Measurements from ENCODE around the gene FOXQ1. TPM values are rescaled to one million over a fixed set of nuclear protein-coding genes. Genes with fewer than 3 reads are reported as not detected.

The FOXQ1 gene
- total RNA-seq, 3 donors from 2014 or later, result 0.23 to 0.60 (median 0.58) TPM

DNA sequence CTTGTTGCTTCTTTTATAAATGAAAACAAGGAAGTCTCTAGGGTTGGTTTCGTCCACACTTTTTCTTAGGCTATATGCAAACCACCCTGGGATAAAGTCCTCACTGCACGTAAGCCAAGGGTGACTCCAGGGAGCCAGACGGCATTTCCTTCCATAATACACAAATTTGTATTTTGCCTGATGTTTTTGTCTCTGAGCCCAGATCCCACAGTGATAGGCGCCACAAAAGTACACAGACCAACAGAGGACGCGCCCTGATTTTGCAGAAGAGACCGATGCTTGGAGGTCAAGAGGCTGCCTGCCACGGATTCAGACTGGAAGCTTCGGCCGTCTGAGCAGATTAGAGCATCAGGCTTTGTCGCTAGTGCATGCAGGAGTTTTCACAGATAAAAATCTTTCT is 22.8 kb downstream of the FOXQ1 start:
- ATAC-seq, result peak; percentile 25
- no peaks in the 10 kb centered on the region for H3K36me3 ChIP-seq (ENCODE audit: low read depth)
- TF ChIP-seq, protein P1, sequence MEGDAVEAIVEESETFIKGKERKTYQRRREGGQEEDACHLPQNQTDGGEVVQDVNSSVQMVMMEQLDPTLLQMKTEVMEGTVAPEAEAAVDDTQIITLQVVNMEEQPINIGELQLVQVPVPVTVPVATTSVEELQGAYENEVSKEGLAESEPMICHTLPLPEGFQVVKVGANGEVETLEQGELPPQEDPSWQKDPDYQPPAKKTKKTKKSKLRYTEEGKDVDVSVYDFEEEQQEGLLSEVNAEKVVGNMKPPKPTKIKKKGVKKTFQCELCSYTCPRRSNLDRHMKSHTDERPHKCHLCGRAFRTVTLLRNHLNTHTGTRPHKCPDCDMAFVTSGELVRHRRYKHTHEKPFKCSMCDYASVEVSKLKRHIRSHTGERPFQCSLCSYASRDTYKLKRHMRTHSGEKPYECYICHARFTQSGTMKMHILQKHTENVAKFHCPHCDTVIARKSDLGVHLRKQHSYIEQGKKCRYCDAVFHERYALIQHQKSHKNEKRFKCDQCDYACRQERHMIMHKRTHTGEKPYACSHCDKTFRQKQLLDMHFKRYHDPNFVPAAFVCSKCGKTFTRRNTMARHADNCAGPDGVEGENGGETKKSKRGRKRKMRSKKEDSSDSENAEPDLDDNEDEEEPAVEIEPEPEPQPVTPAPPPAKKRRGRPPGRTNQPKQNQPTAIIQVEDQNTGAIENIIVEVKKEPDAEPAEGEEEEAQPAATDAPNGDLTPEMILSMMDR (IDR thresholded peaks at IDR 0.05), result no peak
- peaks cover 28% of the 10 kb centered on the region for H3K4me1 ChIP-seq (ENCODE audit: low read depth)
- intact Hi-C loops (cut with DNase I, micrococcal nuclease), result no loop called here
- peaks cover 7% of the 10 kb centered on the region for H3K9me3 ChIP-seq
- DNase-seq, result peak in 2 of 3 donors; percentile 16 to 26
- no peak overlapping the region for H3K4me3 ChIP-seq

DNA sequence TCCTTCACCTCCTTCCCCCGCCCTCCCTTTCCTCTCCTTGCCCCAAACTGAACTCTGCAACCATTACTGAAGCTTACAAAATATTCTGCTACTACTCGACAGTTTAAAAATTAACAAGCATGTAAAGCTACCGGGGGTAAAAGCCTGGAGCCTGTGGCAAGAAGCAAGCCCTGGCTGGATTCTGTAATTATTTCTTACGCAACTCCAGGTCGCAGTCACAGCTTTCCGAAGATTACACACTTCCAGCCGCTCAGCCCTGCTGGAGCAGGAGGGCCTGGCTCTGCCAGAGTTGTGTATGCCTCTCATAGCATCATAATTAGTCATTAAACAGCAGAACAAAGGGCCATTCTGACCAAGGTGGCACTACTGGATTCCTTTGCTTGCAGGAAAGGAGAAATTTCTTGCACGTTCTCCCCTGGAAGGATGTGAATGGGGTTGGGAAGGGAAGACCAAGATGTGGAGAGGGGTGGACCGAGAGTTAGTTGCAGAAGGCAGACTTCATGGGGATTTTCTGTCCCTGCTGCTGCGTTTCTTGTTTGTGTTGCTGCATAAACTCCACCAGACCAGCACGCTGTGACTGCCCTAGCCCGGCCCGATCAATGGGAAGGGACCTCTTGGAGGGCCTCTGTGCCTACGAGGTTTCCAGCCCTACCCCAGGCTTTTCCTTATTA is 23.6 kb downstream of the FOXQ1 start:
- intact Hi-C loops (cut with DNase I, micrococcal nuclease), result no loop called here
- TF ChIP-seq, protein P1 (IDR thresholded peaks at IDR 0.05), result no peak
- Histone ChIP-seq H3K36me3 (ENCODE audit: low read depth) (no peaks in the 10 kb centered on the region), H3K4me1 (ENCODE audit: low read depth) (peaks cover 28% of the 10 kb centered on the region), H3K9me3 (no peaks in the 10 kb centered on the region), H3K4me3 (no peak overlapping the region)
- peak in 2 of 3 donors; percentile 57 to 59 for DNase-seq
- ATAC-seq, result peak; percentile 88

DNA sequence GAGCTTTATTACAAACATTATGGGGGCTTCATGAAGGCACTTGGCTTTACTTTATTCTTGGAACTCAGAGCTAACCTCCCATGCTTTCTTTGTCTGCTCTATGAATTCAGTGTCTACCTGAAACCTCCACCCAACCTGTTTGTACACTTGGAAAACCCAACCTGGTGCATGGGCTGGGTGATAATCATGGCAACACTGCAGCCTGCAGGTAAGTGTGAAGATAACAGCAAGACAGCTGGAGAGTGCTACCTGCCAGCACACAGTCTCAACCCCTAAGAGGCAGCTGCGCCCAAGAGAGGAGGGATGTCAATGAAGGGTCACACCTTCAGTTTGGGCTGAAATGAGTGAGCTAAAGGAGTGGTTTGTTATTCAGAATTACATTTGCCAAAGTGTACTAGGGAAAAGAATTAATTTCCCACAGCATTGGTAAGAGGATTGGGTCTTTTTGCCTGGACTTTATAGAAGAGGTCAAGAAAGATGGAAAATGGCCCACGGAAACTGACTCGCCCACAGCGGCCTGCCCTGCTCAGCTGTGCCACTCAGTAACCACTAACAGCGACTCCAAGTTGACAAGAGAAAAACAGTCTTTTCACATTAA is 24.4 kb downstream of the FOXQ1 start:
- intact Hi-C loops (cut with DNase I, micrococcal nuclease), result no loop called here
- Histone ChIP-seq H3K4me1 (ENCODE audit: low read depth) (peaks cover 28% of the 10 kb centered on the region), H3K4me3 (no peak overlapping the region), H3K9me3 (no peaks in the 10 kb centered on the region), H3K36me3 (ENCODE audit: low read depth) (no peaks in the 10 kb centered on the region)
- DNase-seq (peak in 2 of 3 donors; percentile 62 to 65), ATAC-seq (peak; percentile 84)
- TF ChIP-seq, protein P1 (IDR thresholded peaks at IDR 0.05), result no peak

DNA sequence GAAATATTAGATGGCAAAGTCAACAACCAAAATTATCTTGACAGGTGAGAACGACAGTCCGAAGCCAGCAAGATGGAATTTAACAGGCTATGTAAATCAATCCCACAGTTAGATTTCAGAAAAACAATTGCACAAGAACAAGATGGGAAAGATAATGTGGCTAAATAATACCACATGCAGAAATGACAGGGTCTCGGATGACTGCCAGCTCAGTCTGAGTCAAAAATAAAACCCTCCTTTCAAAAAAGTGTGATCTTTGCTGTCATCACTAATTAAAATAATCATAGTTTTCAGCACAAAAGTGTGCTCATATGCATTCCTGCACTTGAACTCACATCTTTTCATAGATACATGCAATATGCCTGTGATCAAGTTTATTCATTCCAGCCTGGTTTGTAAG is 25.9 kb downstream of the FOXQ1 start:
- Histone ChIP-seq H3K36me3 (ENCODE audit: low read depth) (no peaks in the 10 kb centered on the region), H3K9me3 (no peaks in the 10 kb centered on the region), H3K4me1 (ENCODE audit: low read depth) (peaks cover 28% of the 10 kb centered on the region), H3K4me3 (no peak overlapping the region)
- intact Hi-C loops (cut with DNase I, micrococcal nuclease), result no loop called here
- DNase-seq (no peak), ATAC-seq (no peak)
- TF ChIP-seq, protein P1 (IDR thresholded peaks at IDR 0.05), result no peak

DNA sequence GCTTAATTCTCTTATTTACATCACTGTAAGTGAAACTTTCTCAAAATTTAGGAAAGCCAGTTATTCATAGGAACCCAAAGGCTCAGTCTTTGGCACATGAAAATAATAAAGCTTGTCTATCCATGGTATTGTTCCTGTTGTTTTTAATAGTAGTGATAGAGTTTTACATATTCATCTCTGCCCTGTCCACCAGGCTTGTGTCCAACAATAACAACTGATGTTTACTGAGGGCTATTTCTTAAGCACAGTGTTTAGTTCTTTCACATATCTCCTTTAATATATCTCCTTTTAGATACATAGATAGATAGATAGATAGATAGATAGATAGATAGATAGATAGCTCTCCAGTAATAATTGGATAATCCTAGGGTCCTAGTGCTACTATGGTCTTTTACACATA is 34.2 kb downstream of the FOXQ1 start:
- Histone ChIP-seq H3K9me3 (peaks cover 4% of the 10 kb centered on the region), H3K4me1 (ENCODE audit: low read depth) (no peaks in the 10 kb centered on the region), H3K4me3 (no peak overlapping the region), H3K36me3 (ENCODE audit: low read depth) (no peaks in the 10 kb centered on the region)
- DNase-seq (no peak), ATAC-seq (no peak)
- intact Hi-C loops (cut with DNase I, micrococcal nuclease), result no loop called here
- TF ChIP-seq, protein P1 (IDR thresholded peaks at IDR 0.05), result no peak
